ENCODE measurements around the gene PRR12. TPM values are rescaled to one million over a fixed set of nuclear protein-coding genes. Genes with fewer than 3 reads are reported as not detected.

Gene PRR12
- polyA plus RNA-seq (2013, experiment 1 of 2): 20.3 TPM
- polyA plus RNA-seq (2013, experiment 2 of 2): 20.4 TPM

- Histone ChIP-seq H3K4ac (ENCODE audit: low read depth, low read length) (peak within 1 kb of the TSS; percentile 99), H2BK15ac (replicated peaks; ENCODE audit: low read depth) (no peak within 1 kb of the TSS), H3K79me2 (ENCODE audit: control insufficient read depth, insufficient read depth, low read length) (peaks cover 27% of the 10 kb centered on the region), H3K36me3 (ENCODE audit: control insufficient read depth, insufficient read depth, low read length) (no peaks in the 10 kb centered on the region), H3K9ac (ENCODE audit: low read length) (peak within 1 kb of the TSS; percentile 100), H4K5ac (ENCODE audit: low read length) (no peak within 1 kb of the TSS), H3K4me2 (ENCODE audit: low read length) (peak within 1 kb of the TSS; percentile 99), H3K23ac (ENCODE audit: low read length) (peak within 1 kb of the TSS; percentile 100), H2AK5ac (ENCODE audit: low read length) (peak within 1 kb of the TSS; percentile 1), H3K56ac (ENCODE audit: low read length) (peak within 1 kb of the TSS; percentile 100), H3K4me3 (ENCODE audit: low read length) (peak within 1 kb of the TSS; percentile 91), H3K79me1 (ENCODE audit: low read length) (peaks cover 8% of the 10 kb centered on the region), H3K27ac (ENCODE audit: low read depth, low read length) (peak within 1 kb of the TSS; percentile 98), H3K4me1 (ENCODE audit: control insufficient read depth, low read depth, low read length) (no peaks in the 10 kb centered on the region), H3K18ac (ENCODE audit: low read length) (peak within 1 kb of the TSS; percentile 100), H2BK5ac (ENCODE audit: low read length) (peak within 1 kb of the TSS; percentile 77), H4K8ac (ENCODE audit: low read depth, low read length) (peak within 1 kb of the TSS; percentile 90), H2BK120ac (ENCODE audit: low read depth, low read length) (peak within 1 kb of the TSS; percentile 75), H3K27me3 (ENCODE audit: insufficient read depth, low read length, poor library complexity) (no peaks in the 10 kb centered on the region)
- DNase-seq: peak; percentile 85
- no CpG with 5 or more reads among the region's 66 CpGs for WGBS (ENCODE audit: extremely low coverage, insufficient coverage, low lambda C conversion rate)
These were observed at the start of gene PRR12 for GRCh38 chr19:49590971-49591730. TSS of gene PRR12 (plus strand) at chr19:49591182. CDS start at chr19:49591655, 473 bp downstream.

GRCh38 chr19:49541914-49542313 lies 49.1 kb upstream of the PRR12 start:
- Histone ChIP-seq H3K4ac (ENCODE audit: low read depth, low read length) (no peak overlapping the region), H3K36me3 (ENCODE audit: control insufficient read depth, insufficient read depth, low read length) (no peaks in the 10 kb centered on the region), H3K9ac (ENCODE audit: low read length) (no peak overlapping the region), H2BK15ac (replicated peaks; ENCODE audit: low read depth) (no peak overlapping the region), H3K23ac (ENCODE audit: low read length) (no peak overlapping the region), H3K56ac (ENCODE audit: low read length) (no peak overlapping the region), H3K4me3 (ENCODE audit: low read length) (no peak overlapping the region), H4K5ac (ENCODE audit: low read length) (no peak overlapping the region), H2BK5ac (ENCODE audit: low read length) (no peak overlapping the region), H3K4me1 (ENCODE audit: control insufficient read depth, low read depth, low read length) (no peaks in the 10 kb centered on the region), H3K27me3 (ENCODE audit: insufficient read depth, low read length, poor library complexity) (no peaks in the 10 kb centered on the region), H3K79me1 (ENCODE audit: low read length) (no peaks in the 10 kb centered on the region), H3K18ac (ENCODE audit: low read length) (no peak overlapping the region), H3K4me2 (ENCODE audit: low read length) (no peak overlapping the region), H3K27ac (ENCODE audit: low read depth, low read length) (no peak overlapping the region), H4K8ac (ENCODE audit: low read depth, low read length) (no peak overlapping the region), H2AK5ac (ENCODE audit: low read length) (no peak overlapping the region), H3K79me2 (ENCODE audit: control insufficient read depth, insufficient read depth, low read length) (no peaks in the 10 kb centered on the region), H2BK120ac (ENCODE audit: low read depth, low read length) (no peak overlapping the region)
- no CpG with 5 or more reads among the region's 6 CpGs for WGBS (ENCODE audit: extremely low coverage, insufficient coverage, low lambda C conversion rate)
- DNase-seq: no peak

GRCh38 chr19:49542446-49542845 lies 48.5 kb upstream of the PRR12 start:
- no peaks in the 10 kb centered on the region for H3K36me3 ChIP-seq (ENCODE audit: control insufficient read depth, insufficient read depth, low read length)
- H3K4me1 ChIP-seq (ENCODE audit: control insufficient read depth, low read depth, low read length): no peaks in the 10 kb centered on the region
- H4K5ac ChIP-seq (ENCODE audit: low read length): no peak overlapping the region
- H3K56ac ChIP-seq (ENCODE audit: low read length): no peak overlapping the region
- H3K4me3 ChIP-seq (ENCODE audit: low read length): no peak overlapping the region
- no peak overlapping the region for H3K23ac ChIP-seq (ENCODE audit: low read length)
- H3K4me2 ChIP-seq (ENCODE audit: low read length): no peak overlapping the region
- no peak overlapping the region for H2BK15ac ChIP-seq (replicated peaks; ENCODE audit: low read depth)
- no peak overlapping the region for H3K4ac ChIP-seq (ENCODE audit: low read depth, low read length)
- no peak overlapping the region for H2AK5ac ChIP-seq (ENCODE audit: low read length)
- DNase-seq: no peak
- H3K27ac ChIP-seq (ENCODE audit: low read depth, low read length): no peak overlapping the region
- H2BK5ac ChIP-seq (ENCODE audit: low read length): no peak overlapping the region
- no peak overlapping the region for H4K8ac ChIP-seq (ENCODE audit: low read depth, low read length)
- H3K9ac ChIP-seq (ENCODE audit: low read length): no peak overlapping the region
- no peak overlapping the region for H2BK120ac ChIP-seq (ENCODE audit: low read depth, low read length)
- H3K18ac ChIP-seq (ENCODE audit: low read length): no peak overlapping the region
- no peaks in the 10 kb centered on the region for H3K79me2 ChIP-seq (ENCODE audit: control insufficient read depth, insufficient read depth, low read length)
- no peaks in the 10 kb centered on the region for H3K27me3 ChIP-seq (ENCODE audit: insufficient read depth, low read length, poor library complexity)
- no CpG with 5 or more reads among the region's 16 CpGs for WGBS (ENCODE audit: extremely low coverage, insufficient coverage, low lambda C conversion rate)
- no peaks in the 10 kb centered on the region for H3K79me1 ChIP-seq (ENCODE audit: low read length)

- Histone ChIP-seq H3K4me1 (ENCODE audit: control insufficient read depth, low read depth, low read length) (no peaks in the 10 kb centered on the region), H2BK15ac (replicated peaks; ENCODE audit: low read depth) (no peak overlapping the region), H3K27ac (ENCODE audit: low read depth, low read length) (no peak overlapping the region), H2AK5ac (ENCODE audit: low read length) (no peak overlapping the region), H3K4me2 (ENCODE audit: low read length) (no peak overlapping the region), H3K36me3 (ENCODE audit: control insufficient read depth, insufficient read depth, low read length) (no peaks in the 10 kb centered on the region), H3K27me3 (ENCODE audit: insufficient read depth, low read length, poor library complexity) (no peaks in the 10 kb centered on the region), H2BK120ac (ENCODE audit: low read depth, low read length) (no peak overlapping the region), H3K4ac (ENCODE audit: low read depth, low read length) (no peak overlapping the region), H2BK5ac (ENCODE audit: low read length) (no peak overlapping the region), H3K23ac (ENCODE audit: low read length) (no peak overlapping the region), H4K8ac (ENCODE audit: low read depth, low read length) (no peak overlapping the region), H3K56ac (ENCODE audit: low read length) (no peak overlapping the region), H4K5ac (ENCODE audit: low read length) (no peak overlapping the region), H3K18ac (ENCODE audit: low read length) (no peak overlapping the region), H3K79me2 (ENCODE audit: control insufficient read depth, insufficient read depth, low read length) (no peaks in the 10 kb centered on the region), H3K4me3 (ENCODE audit: low read length) (no peak overlapping the region), H3K79me1 (ENCODE audit: low read length) (no peaks in the 10 kb centered on the region), H3K9ac (ENCODE audit: low read length) (no peak overlapping the region)
- no CpG with 5 or more reads among the region's 14 CpGs for WGBS (ENCODE audit: extremely low coverage, insufficient coverage, low lambda C conversion rate)
- no peak for DNase-seq
These were observed 48.0 kb upstream of the PRR12 start for GRCh38 chr19:49543032-49543431.

GRCh38 chr19:49544154-49544553 lies 46.8 kb upstream of the PRR12 start:
- Histone ChIP-seq H4K8ac (ENCODE audit: low read depth, low read length) (no peak overlapping the region), H2AK5ac (ENCODE audit: low read length) (no peak overlapping the region), H3K4me1 (ENCODE audit: control insufficient read depth, low read depth, low read length) (no peaks in the 10 kb centered on the region), H3K18ac (ENCODE audit: low read length) (no peak overlapping the region), H2BK120ac (ENCODE audit: low read depth, low read length) (no peak overlapping the region), H3K56ac (ENCODE audit: low read length) (no peak overlapping the region), H3K4me3 (ENCODE audit: low read length) (no peak overlapping the region), H3K9ac (ENCODE audit: low read length) (no peak overlapping the region), H3K4me2 (ENCODE audit: low read length) (no peak overlapping the region), H2BK15ac (replicated peaks; ENCODE audit: low read depth) (no peak overlapping the region), H3K27me3 (ENCODE audit: insufficient read depth, low read length, poor library complexity) (no peaks in the 10 kb centered on the region), H3K36me3 (ENCODE audit: control insufficient read depth, insufficient read depth, low read length) (no peaks in the 10 kb centered on the region), H3K79me2 (ENCODE audit: control insufficient read depth, insufficient read depth, low read length) (no peaks in the 10 kb centered on the region), H3K23ac (ENCODE audit: low read length) (no peak overlapping the region), H4K5ac (ENCODE audit: low read length) (no peak overlapping the region), H3K4ac (ENCODE audit: low read depth, low read length) (no peak overlapping the region), H3K79me1 (ENCODE audit: low read length) (no peaks in the 10 kb centered on the region), H2BK5ac (ENCODE audit: low read length) (no peak overlapping the region), H3K27ac (ENCODE audit: low read depth, low read length) (no peak overlapping the region)
- WGBS (ENCODE audit: extremely low coverage, insufficient coverage, low lambda C conversion rate): no CpG with 5 or more reads among the region's 5 CpGs
- DNase-seq: no peak
